ENCODE results near the gene IL17B.

DNA sequence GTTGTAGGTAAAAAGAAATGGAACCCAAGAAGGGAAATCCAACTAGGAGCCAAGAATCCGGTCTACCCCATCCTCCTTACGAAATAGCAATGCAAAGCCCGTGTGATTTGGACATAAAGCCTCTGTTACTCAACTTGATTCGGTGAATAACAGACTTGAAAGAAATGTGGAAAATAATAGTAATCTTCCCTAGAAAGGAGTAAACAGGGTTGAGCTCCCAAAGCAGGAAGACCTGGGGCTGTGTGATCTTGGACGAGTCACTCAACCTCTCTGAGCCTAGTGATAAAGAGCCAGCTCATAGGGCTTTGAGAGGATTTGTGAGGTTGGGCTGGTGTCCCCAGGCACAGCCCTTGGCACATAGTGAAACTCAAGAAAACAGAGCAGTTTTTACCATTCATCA lies 42.7 kb upstream of the IL17B start:
- TF ChIP-seq POLR2A (IDR thresholded peaks at IDR 0.05), result no peak
- TF ChIP-seq, protein P1, sequence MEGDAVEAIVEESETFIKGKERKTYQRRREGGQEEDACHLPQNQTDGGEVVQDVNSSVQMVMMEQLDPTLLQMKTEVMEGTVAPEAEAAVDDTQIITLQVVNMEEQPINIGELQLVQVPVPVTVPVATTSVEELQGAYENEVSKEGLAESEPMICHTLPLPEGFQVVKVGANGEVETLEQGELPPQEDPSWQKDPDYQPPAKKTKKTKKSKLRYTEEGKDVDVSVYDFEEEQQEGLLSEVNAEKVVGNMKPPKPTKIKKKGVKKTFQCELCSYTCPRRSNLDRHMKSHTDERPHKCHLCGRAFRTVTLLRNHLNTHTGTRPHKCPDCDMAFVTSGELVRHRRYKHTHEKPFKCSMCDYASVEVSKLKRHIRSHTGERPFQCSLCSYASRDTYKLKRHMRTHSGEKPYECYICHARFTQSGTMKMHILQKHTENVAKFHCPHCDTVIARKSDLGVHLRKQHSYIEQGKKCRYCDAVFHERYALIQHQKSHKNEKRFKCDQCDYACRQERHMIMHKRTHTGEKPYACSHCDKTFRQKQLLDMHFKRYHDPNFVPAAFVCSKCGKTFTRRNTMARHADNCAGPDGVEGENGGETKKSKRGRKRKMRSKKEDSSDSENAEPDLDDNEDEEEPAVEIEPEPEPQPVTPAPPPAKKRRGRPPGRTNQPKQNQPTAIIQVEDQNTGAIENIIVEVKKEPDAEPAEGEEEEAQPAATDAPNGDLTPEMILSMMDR (IDR thresholded peaks at IDR 0.05), result no peak

Measured in adrenal gland (tissue), 5 donors.